ENCODE results near the gene SLC28A3. TPM values are rescaled to one million over a fixed set of nuclear protein-coding genes. Genes with fewer than 3 reads are reported as not detected.
"Not testable (repeated sequence)": the region's sequence is repeated elsewhere in the genome, so short reads cannot be mapped to it uniquely, and the experiment has no call there.

Gene SLC28A3, protein sequence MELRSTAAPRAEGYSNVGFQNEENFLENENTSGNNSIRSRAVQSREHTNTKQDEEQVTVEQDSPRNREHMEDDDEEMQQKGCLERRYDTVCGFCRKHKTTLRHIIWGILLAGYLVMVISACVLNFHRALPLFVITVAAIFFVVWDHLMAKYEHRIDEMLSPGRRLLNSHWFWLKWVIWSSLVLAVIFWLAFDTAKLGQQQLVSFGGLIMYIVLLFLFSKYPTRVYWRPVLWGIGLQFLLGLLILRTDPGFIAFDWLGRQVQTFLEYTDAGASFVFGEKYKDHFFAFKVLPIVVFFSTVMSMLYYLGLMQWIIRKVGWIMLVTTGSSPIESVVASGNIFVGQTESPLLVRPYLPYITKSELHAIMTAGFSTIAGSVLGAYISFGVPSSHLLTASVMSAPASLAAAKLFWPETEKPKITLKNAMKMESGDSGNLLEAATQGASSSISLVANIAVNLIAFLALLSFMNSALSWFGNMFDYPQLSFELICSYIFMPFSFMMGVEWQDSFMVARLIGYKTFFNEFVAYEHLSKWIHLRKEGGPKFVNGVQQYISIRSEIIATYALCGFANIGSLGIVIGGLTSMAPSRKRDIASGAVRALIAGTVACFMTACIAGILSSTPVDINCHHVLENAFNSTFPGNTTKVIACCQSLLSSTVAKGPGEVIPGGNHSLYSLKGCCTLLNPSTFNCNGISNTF
- total RNA-seq (2014; rRNA removed; shearing (Covaris generic)), result 4.5 and 4.7 TPM in 2 replicates

DNA sequence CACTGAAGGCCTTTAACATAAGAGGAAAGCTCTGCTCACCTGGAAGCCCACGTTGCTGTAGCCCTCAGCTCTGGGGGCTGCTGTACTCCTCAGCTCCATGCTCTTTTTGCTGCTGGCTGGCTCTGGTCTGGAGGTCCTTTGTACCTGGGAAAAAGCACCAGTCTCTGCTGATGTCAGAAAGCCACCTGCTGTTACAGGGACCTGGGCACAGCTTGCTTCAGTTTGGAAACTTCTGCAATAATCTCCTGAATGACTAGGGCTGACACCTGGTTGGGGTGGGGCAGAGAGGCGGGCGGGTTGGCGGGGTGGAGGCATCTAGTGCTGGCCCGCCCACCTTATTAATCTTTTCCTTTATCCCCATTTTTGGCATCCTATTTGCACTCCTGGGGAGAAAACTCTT, at the start of gene SLC28A3:
Gene SLC28A3 (minus strand): TSS at position 224 of the 400 bp plus-strand sequence. CDS start 125 bp downstream, at position 99.
- peak; percentile 60 for DNase-seq (ENCODE audit: low spot score)

DNA sequence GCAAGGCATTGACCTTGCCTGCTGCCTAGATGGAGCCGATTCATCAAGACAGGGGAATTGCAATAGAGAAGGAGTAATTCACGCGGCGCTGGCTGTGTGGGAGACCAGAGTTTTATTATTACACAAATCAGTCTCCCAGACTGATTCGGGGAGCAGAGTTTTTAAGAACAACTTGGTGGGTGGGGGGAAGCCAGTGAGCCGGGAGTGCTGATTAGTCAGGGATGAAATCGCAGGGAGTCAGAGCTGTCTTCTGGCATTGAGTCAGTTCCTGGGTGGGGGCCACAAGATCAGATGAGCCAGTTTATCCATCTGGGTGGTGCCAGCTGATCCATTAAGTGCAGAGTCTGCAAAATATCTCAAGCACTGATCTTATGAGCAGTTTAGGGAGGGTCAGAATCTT, 49.7 kb upstream of the SLC28A3 start:
- DNase-seq (ENCODE audit: low spot score), result not testable (repeated sequence)

DNA sequence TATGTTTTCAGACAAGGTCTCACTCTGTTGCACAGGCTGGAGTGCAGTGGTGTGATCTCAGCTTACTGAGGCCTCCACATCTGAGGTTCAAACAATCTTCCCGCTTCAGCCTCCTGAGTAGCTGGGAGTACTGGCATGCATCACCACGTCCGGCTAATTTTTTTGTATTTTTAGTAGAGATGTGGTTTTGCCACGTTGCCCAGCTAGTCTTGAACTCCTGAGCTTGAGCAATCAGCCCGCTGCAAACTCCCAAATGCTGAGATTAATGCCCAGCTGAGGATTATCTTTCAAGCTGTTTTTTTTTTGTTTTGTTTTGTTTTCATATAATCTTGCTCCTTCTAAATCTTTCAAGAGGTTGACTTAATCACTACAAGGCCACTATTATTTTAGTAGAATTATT, 47.3 kb upstream of the SLC28A3 start:
- no peak for DNase-seq (ENCODE audit: low spot score)

DNA sequence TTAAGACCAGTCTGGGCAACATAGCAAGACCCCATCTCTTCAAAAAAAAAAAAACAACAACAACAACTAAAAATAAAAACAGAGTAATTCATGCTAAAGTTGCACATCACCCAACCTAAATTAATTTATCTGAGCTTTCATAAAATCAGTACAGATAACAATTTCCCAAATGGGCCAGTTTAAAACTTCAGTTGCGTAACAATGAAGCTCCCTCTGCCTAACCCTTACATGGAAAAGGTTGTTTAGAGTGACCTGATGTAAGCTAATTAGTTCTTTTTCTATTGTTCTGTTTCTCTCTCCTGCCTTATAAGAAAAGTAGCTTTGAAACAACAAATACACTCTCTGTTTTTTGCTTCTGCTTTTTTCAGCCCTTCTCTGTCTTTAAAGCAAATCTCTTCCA, 46.2 kb upstream of the SLC28A3 start:
- no peak for DNase-seq (ENCODE audit: low spot score)

DNA sequence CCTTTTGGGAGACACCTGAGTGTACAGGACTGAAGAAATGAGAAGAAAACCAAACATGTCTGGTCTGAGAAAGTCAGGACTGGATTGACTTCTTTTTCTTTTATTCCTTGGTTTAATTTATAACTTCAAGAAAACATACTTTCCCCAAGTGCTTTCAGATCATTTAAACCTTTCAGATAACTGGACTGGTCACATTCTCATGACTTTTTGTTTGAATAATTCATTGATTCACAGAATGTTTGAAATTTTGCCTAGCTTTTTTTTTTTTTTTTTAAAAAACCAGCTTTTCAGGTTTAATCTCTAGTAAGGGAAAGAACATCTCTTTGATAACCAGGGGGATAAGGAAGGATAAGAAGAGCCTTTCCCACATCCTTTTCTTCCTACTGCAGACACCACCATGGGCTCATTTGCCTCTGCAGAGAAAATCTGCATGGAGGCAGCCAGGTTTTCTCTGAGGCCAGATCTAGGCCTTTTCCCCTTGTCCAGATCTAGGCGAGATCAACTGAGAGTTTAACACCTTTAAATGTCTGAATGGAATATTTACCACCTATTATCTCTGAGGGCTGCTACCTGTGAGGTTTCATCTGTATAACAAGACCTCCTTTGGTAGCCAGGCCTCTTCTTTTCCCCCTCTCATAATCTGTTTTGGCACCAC, 45.0 kb upstream of the SLC28A3 start:
- DNase-seq (ENCODE audit: low spot score), result no peak

DNA sequence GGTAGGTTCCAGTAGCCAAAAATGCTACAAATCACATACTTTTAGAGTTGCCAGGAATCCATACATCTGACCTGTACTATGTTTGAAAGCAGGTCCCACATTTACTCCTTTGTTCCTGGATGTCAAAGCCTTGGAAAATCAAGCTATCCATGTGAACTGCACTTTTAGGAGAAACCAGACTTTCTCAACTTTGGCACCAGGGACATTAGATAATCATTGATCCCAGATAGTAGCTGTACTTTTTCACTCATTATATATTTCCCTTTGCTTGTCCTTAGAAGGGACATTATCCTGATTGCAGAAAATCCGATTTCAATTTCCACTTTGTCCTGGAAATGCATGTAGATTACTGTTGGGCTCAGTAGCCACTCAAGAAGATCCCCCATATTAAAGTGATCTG, 44.1 kb upstream of the SLC28A3 start:
- DNase-seq (ENCODE audit: low spot score), result no peak

DNA sequence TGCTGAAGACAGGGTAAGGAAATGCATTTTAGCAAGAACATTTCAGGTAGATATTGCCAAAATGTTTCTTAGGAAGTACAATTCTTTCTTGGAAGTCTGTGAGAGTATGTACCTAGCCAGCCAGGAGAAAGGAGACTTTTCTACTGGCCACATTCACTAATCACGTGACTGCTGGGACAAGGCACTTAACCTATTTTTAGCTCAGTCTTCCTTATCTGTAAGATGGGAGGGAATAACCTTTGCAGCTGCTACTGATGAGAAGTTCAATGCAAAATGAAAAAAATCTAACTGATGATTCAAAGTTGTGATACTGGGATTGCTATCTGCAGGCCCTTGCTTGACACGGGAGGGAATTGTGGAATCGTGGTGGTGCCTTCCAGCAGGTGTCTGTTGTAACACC, 42.6 kb upstream of the SLC28A3 start:
- DNase-seq (ENCODE audit: low spot score), result no peak

DNA sequence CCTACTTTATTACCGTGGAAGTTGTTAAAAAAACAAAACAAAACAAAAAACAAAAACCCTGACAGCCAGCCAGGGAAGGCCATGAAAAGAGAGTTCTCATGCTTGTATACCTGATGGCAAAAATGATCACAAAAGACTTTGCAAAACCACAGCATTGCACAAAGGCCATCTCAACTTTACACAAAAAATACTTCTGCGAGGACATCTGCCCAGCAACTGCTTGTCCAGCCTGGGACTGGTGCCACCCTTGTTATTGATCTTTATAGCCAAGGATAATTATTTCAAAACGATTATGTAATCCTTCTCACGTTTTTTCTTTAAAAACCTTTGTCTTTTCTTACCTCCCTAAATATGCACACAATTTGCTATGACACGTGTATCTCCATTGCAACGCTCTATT, 42.2 kb upstream of the SLC28A3 start:
- DNase-seq (ENCODE audit: low spot score), result no peak

DNA sequence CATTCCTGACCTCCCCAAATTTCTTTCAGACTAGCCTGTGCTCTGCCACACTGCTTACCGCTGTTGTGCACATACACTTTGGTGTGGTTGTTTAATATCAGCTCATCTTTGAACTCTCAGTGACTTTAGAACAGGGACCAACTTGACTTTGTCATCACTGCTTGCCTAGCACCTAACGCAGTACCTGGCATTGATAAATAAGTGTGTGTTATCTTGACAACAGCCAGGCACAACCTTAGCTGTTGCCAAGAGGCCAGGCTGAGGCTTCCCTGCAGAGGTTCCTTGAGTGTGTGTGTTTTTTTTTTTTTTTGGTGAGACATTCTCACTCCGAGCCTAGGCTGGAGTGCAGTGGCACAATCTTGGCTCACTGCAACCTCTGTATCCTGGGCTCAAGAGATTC, 41.0 kb upstream of the SLC28A3 start:
- DNase-seq (ENCODE audit: low spot score), result no peak

DNA sequence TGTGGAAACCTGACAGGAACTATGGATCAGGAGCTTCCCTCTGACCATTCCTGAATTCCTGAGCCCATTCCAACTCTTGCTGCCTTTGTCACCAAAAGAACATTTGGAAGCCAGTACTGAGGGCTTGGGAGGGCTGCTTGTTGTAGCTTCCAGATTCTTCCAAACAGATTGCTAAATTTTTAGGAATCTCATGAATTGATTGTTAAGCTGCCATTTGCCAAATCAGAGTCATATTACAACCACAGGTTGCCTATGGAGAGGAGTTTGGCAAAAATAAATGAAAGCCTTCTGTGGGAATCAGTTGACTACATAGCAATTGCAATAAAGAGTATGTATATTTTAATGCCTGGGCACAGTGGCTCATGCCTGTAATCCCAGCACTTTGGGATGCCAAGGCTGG, 39.2 kb upstream of the SLC28A3 start:
- no peak for DNase-seq (ENCODE audit: low spot score)

DNA sequence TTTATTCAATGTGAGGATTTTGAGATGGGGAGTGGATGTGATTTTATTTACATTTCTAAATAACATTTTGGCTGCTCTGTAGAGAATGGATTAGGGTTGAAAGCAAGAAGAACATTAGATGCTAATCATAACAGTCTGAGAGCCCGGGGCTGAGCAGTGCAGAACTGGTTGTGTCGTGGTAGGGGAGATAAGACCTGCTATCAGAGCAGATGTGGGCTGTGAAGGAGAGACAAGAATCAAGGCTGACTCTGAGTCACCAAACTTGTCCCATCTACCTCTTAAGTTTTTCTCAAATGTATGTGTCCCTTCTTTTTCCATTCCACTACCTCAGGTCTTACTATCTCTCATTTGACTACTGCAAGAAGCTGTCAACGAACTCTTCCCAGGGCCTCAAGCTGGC, 35.4 kb upstream of the SLC28A3 start:
- DNase-seq (ENCODE audit: low spot score), result no peak

DNA sequence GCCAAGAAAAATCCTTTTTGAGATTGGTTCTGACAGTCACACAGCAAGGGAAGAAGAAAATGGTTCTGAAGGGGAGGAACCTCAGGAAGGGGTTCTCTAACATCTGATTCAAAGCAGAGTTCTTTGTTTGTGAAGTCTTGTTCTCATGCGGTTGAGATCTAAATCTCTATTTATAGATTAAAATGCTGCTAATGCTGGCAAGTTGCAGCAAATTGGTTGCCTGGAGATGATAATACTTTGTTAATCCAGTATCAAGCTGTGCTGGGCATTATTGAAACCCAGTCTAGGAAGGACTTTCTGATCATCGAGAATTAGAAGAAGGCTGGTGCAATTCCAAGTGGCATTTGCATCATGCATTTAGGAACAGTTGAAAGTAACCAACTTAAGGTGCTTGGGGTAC, 34.0 kb upstream of the SLC28A3 start:
- no peak for DNase-seq (ENCODE audit: low spot score)

DNA sequence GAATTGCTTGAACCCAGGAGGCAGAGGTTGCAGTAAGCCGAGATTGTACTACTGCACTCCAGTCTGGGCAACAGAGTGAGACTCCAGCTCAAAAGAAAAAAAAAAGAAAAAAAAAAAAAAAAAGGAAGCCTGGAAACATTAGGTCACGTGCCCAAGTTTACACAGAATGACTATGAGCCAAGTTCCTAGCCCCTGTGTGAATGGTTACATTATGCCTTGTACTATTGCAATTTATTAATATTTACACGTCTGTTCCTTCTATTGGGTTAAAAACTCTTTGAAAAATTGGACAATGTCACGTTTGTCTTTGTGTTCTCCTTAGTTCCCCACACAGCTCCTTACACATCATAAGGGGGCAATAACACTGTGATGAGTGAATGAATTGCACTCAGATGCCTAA, 33.5 kb upstream of the SLC28A3 start:
- DNase-seq (ENCODE audit: low spot score), result no peak

DNA sequence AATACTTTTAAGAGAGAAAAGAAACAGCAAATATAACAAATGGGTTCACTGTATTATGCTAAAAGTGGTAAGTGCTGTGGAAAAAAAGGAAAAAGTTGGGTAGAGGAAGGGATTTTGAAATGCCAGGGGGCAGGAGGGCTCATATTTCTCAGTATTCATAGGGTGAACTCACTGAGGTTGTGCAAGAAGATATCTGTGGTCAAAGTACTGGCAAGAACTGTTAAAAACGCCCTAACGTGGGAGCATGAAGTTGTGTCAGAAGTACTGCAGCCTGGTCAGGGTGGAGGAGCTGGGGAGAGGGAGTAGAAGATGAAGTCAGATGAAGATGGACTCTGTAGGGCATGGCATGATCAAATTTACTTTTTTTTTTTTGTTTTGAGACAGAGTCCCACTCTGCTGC, 31.2 kb upstream of the SLC28A3 start:
- DNase-seq (ENCODE audit: low spot score), result no peak

DNA sequence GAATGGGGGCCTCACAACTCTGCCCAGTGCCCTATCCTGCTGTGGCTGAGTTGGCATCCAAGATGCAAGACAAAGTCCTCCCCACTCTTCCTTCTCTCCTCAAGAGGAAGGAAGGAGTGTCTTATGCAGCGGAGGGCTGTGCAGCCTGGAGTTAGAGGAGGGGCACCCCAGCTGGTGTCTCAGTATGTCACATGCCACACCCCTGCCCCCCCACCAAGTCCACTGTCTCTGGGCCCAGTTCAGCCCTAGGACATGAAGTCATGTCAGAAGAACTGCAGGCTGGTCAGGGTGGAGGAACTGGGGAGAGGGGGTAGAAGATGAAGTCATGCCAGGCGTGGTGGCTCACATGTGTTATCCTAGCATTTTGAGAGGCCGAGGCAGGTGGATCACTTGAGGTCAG, 28.0 kb upstream of the SLC28A3 start:
- no peak for DNase-seq (ENCODE audit: low spot score)

DNA sequence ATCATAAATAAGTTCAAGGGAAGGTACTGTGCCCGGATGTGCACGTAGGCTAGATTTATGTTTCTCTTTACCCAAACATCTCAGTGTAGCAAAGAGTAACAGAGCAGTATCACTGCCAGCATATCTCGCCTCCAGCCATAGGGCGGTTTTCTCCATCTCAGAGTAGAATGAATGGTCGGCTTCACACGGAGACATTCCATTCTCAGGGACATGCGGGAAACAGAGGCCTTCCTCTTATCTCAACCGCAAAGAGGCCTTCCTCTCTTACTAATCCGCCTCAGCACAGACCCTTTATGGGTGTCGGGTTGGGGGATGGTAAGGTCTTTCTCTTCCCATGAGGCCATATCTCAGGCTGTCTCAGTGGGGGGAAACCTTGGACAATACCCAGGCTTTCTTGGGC, 27.2 kb upstream of the SLC28A3 start:
- not testable (repeated sequence) for DNase-seq (ENCODE audit: low spot score)

DNA sequence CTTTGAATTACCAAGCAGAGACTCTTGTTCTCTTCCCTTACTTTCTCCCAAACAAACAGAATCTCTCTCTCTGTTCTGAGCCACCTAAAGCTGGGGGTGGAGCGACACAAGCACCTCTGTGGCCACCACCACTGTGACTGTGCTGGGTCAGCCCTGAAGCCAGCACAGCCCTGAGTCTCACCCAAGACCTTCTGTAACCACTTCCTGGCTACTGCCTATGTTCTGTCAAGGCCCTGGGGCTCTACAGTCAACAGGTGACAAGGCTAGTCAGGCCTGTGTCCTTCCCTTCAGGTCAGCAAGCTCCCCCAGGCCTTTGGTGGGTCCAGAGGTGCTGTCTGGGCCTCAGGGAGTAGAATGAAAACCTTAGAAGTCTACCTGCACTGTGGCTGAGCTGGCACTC, 26.1 kb upstream of the SLC28A3 start:
- no peak for DNase-seq (ENCODE audit: low spot score)

DNA sequence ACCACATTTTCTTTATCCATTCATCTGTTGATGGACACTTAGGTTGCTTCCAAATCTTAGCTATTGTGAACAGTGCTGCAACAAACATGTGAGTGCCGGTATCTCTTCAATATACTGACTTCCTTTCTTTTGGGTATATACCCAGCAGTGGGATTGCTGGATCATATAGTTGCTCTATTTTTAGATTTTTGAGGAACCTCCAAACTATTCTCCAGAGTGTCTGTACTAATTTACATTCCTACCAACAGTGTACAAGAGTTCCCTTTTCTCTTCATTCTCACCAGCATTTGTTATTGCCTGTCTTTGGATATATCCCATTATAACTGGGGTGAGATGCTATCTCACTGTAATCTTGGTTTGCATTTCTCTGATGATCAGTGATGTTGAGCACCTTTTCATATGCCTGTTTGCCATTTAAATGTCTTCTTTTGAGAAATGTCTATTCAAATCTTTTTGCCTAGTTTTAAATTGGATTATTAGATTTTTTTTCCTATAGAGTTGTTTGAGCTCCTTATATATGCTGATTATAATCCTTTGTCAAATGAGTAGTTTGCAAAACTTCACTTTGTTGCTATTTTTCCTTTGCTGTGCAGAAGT, 24.4 kb upstream of the SLC28A3 start:
- DNase-seq (ENCODE audit: low spot score), result not testable (repeated sequence)

DNA sequence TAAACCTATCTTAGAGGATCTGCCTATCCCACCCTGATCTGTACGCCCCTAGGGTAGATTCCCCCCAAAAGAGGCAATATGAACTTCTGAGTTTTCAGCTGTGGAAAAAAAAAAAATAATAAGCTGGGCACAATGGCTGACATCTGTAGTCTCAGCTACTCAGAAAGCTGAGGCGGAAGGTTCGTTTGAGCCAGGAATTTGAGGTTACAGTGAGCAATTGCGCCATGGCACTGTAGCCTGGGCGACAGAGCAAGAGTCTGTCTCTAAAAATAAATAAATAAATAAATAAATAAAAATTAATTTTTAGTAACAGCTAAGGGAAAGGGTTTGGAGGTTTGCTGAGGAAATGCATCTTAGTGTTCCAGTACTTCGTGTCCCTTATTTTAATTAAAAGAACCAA, 21.1 kb upstream of the SLC28A3 start:
- no peak for DNase-seq (ENCODE audit: low spot score)

DNA sequence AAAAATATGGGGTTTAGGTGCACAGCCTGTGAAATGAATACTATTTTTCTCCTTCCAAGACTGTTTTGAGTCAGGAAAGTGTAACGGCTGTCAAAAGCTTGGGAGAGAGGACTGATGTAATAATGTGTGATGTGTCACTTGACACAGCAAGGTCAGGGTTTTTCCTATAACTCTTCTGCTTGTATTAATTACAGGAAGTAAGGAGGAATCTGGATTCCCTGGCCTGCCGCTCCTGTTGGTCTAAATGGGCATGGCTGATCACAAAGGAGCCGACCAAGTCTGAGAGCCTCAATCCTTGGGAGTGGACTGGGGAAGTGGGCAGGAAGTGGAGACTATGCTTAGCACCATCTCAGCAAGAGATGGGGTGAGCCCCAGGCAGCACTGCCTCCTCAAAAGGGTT, 16.7 kb upstream of the SLC28A3 start:
- peak; percentile 9 for DNase-seq (ENCODE audit: low spot score)

DNA sequence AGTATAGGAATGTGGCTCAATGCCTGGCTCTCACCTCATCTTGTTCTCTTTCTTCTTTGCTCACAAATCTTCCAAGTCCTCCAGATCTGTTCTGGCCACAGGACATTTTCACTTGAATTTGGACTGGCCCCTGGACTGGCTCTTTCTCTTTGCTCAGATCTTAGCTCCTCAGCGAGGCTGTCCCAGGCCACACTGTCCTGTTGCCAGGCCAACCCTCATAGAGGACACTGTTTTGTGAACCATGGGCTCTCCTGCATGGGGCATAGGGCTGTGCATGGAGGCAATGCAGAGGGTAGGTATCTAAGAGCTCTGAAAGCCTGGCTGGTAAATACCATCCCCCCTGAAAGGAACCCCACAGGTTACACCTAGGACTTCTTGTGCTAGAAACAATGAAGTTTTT, 13.5 kb upstream of the SLC28A3 start:
- no peak for DNase-seq (ENCODE audit: low spot score)

DNA sequence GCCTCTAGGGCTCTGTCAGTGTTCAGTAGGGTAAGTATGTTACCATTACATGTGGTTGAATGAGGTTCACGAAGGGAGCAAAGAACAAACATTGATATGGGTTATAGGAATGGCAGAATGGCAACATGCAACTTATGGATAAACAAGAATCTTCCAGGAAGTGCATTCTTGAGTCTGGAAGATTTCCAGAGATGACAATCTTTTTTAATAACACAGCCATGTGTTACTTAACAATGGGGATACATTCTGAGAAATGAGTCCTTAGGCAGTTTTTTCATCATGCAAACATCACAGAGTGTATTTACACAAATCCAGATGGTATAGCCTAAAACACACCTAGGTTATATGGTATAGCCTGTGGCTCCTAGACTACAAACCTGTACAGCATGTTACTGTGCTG, 9.1 kb upstream of the SLC28A3 start:
- DNase-seq (ENCODE audit: low spot score), result peak; percentile 60

Data from HT-29 (cell line).